Karpas-422 (cell line): ENCODE measurements around the gene LSM4. TPM values are rescaled to one million over a fixed set of nuclear protein-coding genes. Genes with fewer than 3 reads are reported as not detected.

Experiments
- DNase-seq: peaks from one replicate; pipeline ENCODE4 v3.0.0-alpha.2; 2015
- H2AFZ ChIP-seq: fragments of 200-600 bp; sonication (generic); 2 replicates; pipeline ENCODE4 v1.6.1; 2014; ENCODE audit warnings: antibody characterized with exemption, low read length, mixed read lengths
- H3K27ac ChIP-seq: fragments of 200-600 bp; sonication (generic); 2 replicates; pipeline ENCODE4 v1.5.1; 2014; ENCODE audit warnings: mild to moderate bottlenecking, low read length, moderate library complexity
- H3K27me3 ChIP-seq: fragments of 200-600 bp; sonication (generic); 2 replicates; pipeline ENCODE4 v1.6.1; 2014; ENCODE audit warnings: low read length, mixed read lengths
- H3K36me3 ChIP-seq: fragments of 200-600 bp; sonication (generic); 2 replicates; pipeline ENCODE4 v1.6.1; 2014; ENCODE audit warnings: low read length, mixed read lengths; ENCODE audit not compliant: insufficient read depth
- H3K4me1 ChIP-seq: fragments of 200-600 bp; sonication (generic); 2 replicates; pipeline ENCODE4 v1.6.1; 2014; ENCODE audit warnings: mild to moderate bottlenecking, low read length, mixed read lengths
- H3K4me2 ChIP-seq: fragments of 200-600 bp; sonication (generic); 2 replicates; pipeline ENCODE4 v1.6.1; 2014; ENCODE audit warnings: low read length, low read depth, mild to moderate bottlenecking; ENCODE audit not compliant: poor library complexity, severe bottlenecking
- H3K4me3 ChIP-seq: fragments of 200-600 bp; sonication (generic); 2 replicates; pipeline ENCODE4 v1.5.1; 2014; ENCODE audit warnings: mild to moderate bottlenecking, antibody characterized with exemption, low read length, mixed read lengths
- H3K79me2 ChIP-seq: fragments of 200-600 bp; sonication (generic); 2 replicates; pipeline ENCODE4 v1.6.1; 2014; ENCODE audit warnings: mild to moderate bottlenecking, low read length, mixed read lengths
- H3K9ac ChIP-seq: fragments of 200-600 bp; sonication (generic); 2 replicates; pipeline ENCODE4 v1.6.0; 2014; ENCODE audit warnings: low read length
- H3K9me2 ChIP-seq: fragments of 200-600 bp; sonication (generic), shearing (Covaris generic); replicated peaks from 2 replicates; pipeline ENCODE4 v1.6.0; 2014; ENCODE audit warnings: mild to moderate bottlenecking, low read length, moderate library complexity; ENCODE audit not compliant: insufficient read depth
- H3K9me3 ChIP-seq: fragments of 300-700, 200-600 bp; sonication (generic); 2 replicates; pipeline ENCODE4 v1.6.1; 2014; ENCODE audit warnings: low read length, mixed read lengths
- H4K20me1 ChIP-seq: fragments of 200-600 bp; sonication (generic); 2 replicates; pipeline ENCODE4 v1.6.1; 2014; ENCODE audit warnings: mild to moderate bottlenecking, antibody characterized with exemption, low read length, low read depth; ENCODE audit not compliant: insufficient read depth
- total RNA-seq: library from RNA; depleted of rRNA; stranded (reverse); fragments of >200 nt; shearing (Covaris generic); gene quantifications from 2 replicates; pipeline ENCODE4 v1.2.3, GENCODE V29; 2014; ENCODE audit warnings: low replicate concordance

LSM4 gene
- total RNA-seq, 1 experiment from 2014 or later = 198 TPM

- Histone ChIP-seq H3K27ac (no peak overlapping the region), H3K4me1 (peaks cover 10% of the 10 kb centered on the region), H3K4me2 (no peak overlapping the region), H3K9me2 (no peaks in the 10 kb centered on the region), H2AFZ (no peak overlapping the region), H3K79me2 (peaks cover 7% of the 10 kb centered on the region; the same call in 1 of the 2 replicates), H4K20me1 (peaks cover 19% of the 10 kb centered on the region), H3K36me3 (0 out of 2 replicates have a peak, but pooled peaks cover 3% of the 10 kb centered on the region), H3K27me3 (no peaks in the 10 kb centered on the region), H3K9me3 (no peaks in the 10 kb centered on the region), H3K9ac (no peak overlapping the region), H3K4me3 (no peak overlapping the region)
- no peak for DNase-seq
Observed at GRCh38 chr19:18274781-18275356, 48.0 kb downstream of the LSM4 start.

GRCh38 chr19:18274219-18274780, 48.6 kb downstream of the LSM4 start, which contains the start of gene IQCN:
Gene IQCN (minus strand): TSS chr19:18274452. CDS start chr19:18269478, 4,974 bp downstream.
- no peak for DNase-seq
- no peak within 1 kb of the TSS for H3K4me2 ChIP-seq
- H3K79me2 ChIP-seq = peaks cover 7% of the 10 kb centered on the region; the same call in 1 of the 2 replicates
- no peak within 1 kb of the TSS for H3K9ac ChIP-seq
- 0 out of 2 replicates have a peak, but pooled peaks cover 3% of the 10 kb centered on the region for H3K36me3 ChIP-seq
- H2AFZ ChIP-seq = no peak within 1 kb of the TSS
- H3K9me2 ChIP-seq = no peaks in the 10 kb centered on the region
- no peak within 1 kb of the TSS for H3K27ac ChIP-seq
- H3K9me3 ChIP-seq = no peaks in the 10 kb centered on the region
- H3K4me1 ChIP-seq = peaks cover 7% of the 10 kb centered on the region
- H3K4me3 ChIP-seq = no peak within 1 kb of the TSS
- H4K20me1 ChIP-seq = peaks cover 18% of the 10 kb centered on the region
- no peaks in the 10 kb centered on the region for H3K27me3 ChIP-seq

GRCh38 chr19:18273561-18274218, 49.2 kb downstream of the LSM4 start:
- H3K9ac ChIP-seq = no peak overlapping the region
- peaks cover 12% of the 10 kb centered on the region; the same call in 1 of the 2 replicates for H4K20me1 ChIP-seq

GRCh38 chr19:18271433-18271841, 51.4 kb downstream of the LSM4 start:
- DNase-seq = no peak
- Histone ChIP-seq H3K79me2 (no peaks in the 10 kb centered on the region), H3K4me2 (no peak overlapping the region), H3K4me1 (no peaks in the 10 kb centered on the region), H4K20me1 (0 out of 2 replicates have a peak, but pooled peaks cover 4% of the 10 kb centered on the region), H2AFZ (no peak overlapping the region), H3K4me3 (no peak overlapping the region), H3K36me3 (no peaks in the 10 kb centered on the region), H3K27ac (no peak overlapping the region), H3K27me3 (no peaks in the 10 kb centered on the region), H3K9me2 (no peaks in the 10 kb centered on the region), H3K9me3 (no peaks in the 10 kb centered on the region), H3K9ac (no peak overlapping the region)

More at GRCh38 chr19:18273561-18274218, 49.2 kb downstream of the LSM4 start:
- H3K4me2 ChIP-seq = no peak overlapping the region
- H3K4me1 ChIP-seq = peaks cover under 1% of the 10 kb centered on the region
- H3K9me3 ChIP-seq = no peaks in the 10 kb centered on the region
- H3K27ac ChIP-seq = no peak overlapping the region
- peaks cover under 1% of the 10 kb centered on the region; the same call in 1 of the 2 replicates for H3K79me2 ChIP-seq
- 0 out of 2 replicates have a peak, but pooled peaks cover under 1% of the 10 kb centered on the region for H3K36me3 ChIP-seq
- H3K4me3 ChIP-seq = no peak overlapping the region
- H3K9me2 ChIP-seq = no peaks in the 10 kb centered on the region
- no peak for DNase-seq
- no peaks in the 10 kb centered on the region for H3K27me3 ChIP-seq
- no peak overlapping the region for H2AFZ ChIP-seq

GRCh38 chr19:18270326-18270725, 52.5 kb downstream of the LSM4 start:
- H4K20me1 ChIP-seq = 0 out of 2 replicates have a peak, but pooled peaks cover 4% of the 10 kb centered on the region
- no peak overlapping the region for H2AFZ ChIP-seq
- H3K4me3 ChIP-seq = no peak overlapping the region
- no peaks in the 10 kb centered on the region for H3K9me2 ChIP-seq
- DNase-seq = no peak
- H3K36me3 ChIP-seq = no peaks in the 10 kb centered on the region
- H3K4me1 ChIP-seq = no peaks in the 10 kb centered on the region
- H3K4me2 ChIP-seq = no peak overlapping the region
- no peaks in the 10 kb centered on the region for H3K27me3 ChIP-seq
- no peaks in the 10 kb centered on the region for H3K9me3 ChIP-seq
- H3K79me2 ChIP-seq = no peaks in the 10 kb centered on the region
- H3K9ac ChIP-seq = no peak overlapping the region
- H3K27ac ChIP-seq = no peak overlapping the region

GRCh38 chr19:18269070-18269723, 53.7 kb downstream of the LSM4 start:
- Histone ChIP-seq H2AFZ (no peak overlapping the region), H3K4me1 (no peaks in the 10 kb centered on the region), H3K36me3 (no peaks in the 10 kb centered on the region), H3K9me3 (no peaks in the 10 kb centered on the region), H3K4me3 (no peak overlapping the region), H3K27me3 (no peaks in the 10 kb centered on the region), H3K27ac (no peak overlapping the region), H3K9ac (no peak overlapping the region), H3K4me2 (no peak overlapping the region), H4K20me1 (no peaks in the 10 kb centered on the region), H3K9me2 (no peaks in the 10 kb centered on the region), H3K79me2 (no peaks in the 10 kb centered on the region)
- DNase-seq = no peak

- no peak overlapping the region for H3K4me3 ChIP-seq
- no peak overlapping the region for H2AFZ ChIP-seq
- H3K4me1 ChIP-seq = no peaks in the 10 kb centered on the region
- H3K79me2 ChIP-seq = no peaks in the 10 kb centered on the region
- DNase-seq = no peak
- no peak overlapping the region for H3K27ac ChIP-seq
- no peak overlapping the region for H3K4me2 ChIP-seq
- no peaks in the 10 kb centered on the region for H3K36me3 ChIP-seq
- H3K9ac ChIP-seq = no peak overlapping the region
- H4K20me1 ChIP-seq = peaks cover 6% of the 10 kb centered on the region; the same call in 1 of the 2 replicates
- H3K9me2 ChIP-seq = no peaks in the 10 kb centered on the region
- no peaks in the 10 kb centered on the region for H3K9me3 ChIP-seq
- H3K27me3 ChIP-seq = no peaks in the 10 kb centered on the region
Observed at GRCh38 chr19:18266771-18267686, 55.8 kb downstream of the LSM4 start.
